IMR-90 (cell line): ENCODE measurements around the gene IFTAP. TPM values are rescaled to one million over a fixed set of nuclear protein-coding genes. Genes with fewer than 3 reads are reported as not detected.

Experiments
- ATAC-seq: fragments of 200-7000 bp; cut with Tn5 transposase; 2 replicates; pipeline ENCODE4 v1.9.1; 2020; ENCODE audit warnings: low read depth, mild to moderate bottlenecking, moderate library complexity
- BruUV-seq: library from RNA; stranded (reverse); fragments of 400-500 nt; replicated peaks from 2 replicates; lab custom pipeline; 2021; lab: Mats Ljungman, UMichigan
- CTCF ChIA-PET: fragments of 300-600 bp; formaldehyde crosslinking; extraction: SDS; loops from one replicate; lab custom pipeline; 2021; ENCODE audit warnings: antibody characterized with exemption; lab: Yijun Ruan, JAX
- POLR2A ChIA-PET: fragments of 300-600 bp; sonication (Branson Sonifier 250); formaldehyde crosslinking; loops from one replicate; lab custom pipeline; 2022; ENCODE audit warnings: antibody characterized with exemption; ENCODE audit not compliant: unreplicated experiment; lab: Charles Lee
- DNase-seq: peaks from one replicate; pipeline ENCODE4 v3.0.0; 2013
- H2AFZ ChIP-seq: replicated peaks from 2 replicates; pipeline ENCODE3; 2013; ENCODE audit warnings: low read length, mild to moderate bottlenecking; ENCODE audit not compliant: poor library complexity
- H2AK5ac ChIP-seq: 2 replicates; pipeline ENCODE4 v1.6.1; 2013; ENCODE audit warnings: low read depth, low read length, inconsistent platforms
- H2AK9ac ChIP-seq: replicated peaks from 2 replicates; pipeline ENCODE3; 2013; ENCODE audit warnings: mild to moderate bottlenecking, low read depth, low read length, moderate library complexity; ENCODE audit not compliant: poor library complexity
- H2BK120ac ChIP-seq: 2 replicates; pipeline ENCODE4 v1.6.1; 2013; ENCODE audit warnings: low read depth, low read length, inconsistent platforms
- H2BK15ac ChIP-seq: 3 replicates; pipeline ENCODE4 v1.6.1; 2013; ENCODE audit warnings: low read depth, low read length, inconsistent platforms
- H2BK20ac ChIP-seq: 2 replicates; pipeline ENCODE4 v1.6.1; 2013; ENCODE audit warnings: low read depth, mild to moderate bottlenecking, inconsistent platforms, low read length, moderate library complexity
- H2BK5ac ChIP-seq: 2 replicates; pipeline ENCODE4 v1.6.1; 2013; ENCODE audit warnings: mild to moderate bottlenecking, low read depth, low read length, inconsistent platforms; ENCODE audit not compliant: poor library complexity, severe bottlenecking
- H3K14ac ChIP-seq: replicated peaks from 2 replicates; pipeline ENCODE4 v1.6.1; 2013; ENCODE audit warnings: low read depth, low read length, inconsistent platforms
- H3K18ac ChIP-seq: 2 replicates; pipeline ENCODE4 v1.6.1; 2013; ENCODE audit warnings: low read depth, low read length, control low read depth
- H3K23ac ChIP-seq: 2 replicates; pipeline ENCODE4 v1.6.1; 2013; ENCODE audit warnings: low read depth, low read length, inconsistent platforms
- H3K27ac ChIP-seq: 2 replicates; pipeline ENCODE4 v1.5.1; 2013; ENCODE audit warnings: mild to moderate bottlenecking, control low read depth, low read length; ENCODE audit not compliant: insufficient read depth
- H3K27me3 ChIP-seq: 2 replicates; pipeline ENCODE4 v1.6.1; 2013; ENCODE audit warnings: low read length; ENCODE audit not compliant: control insufficient read depth, insufficient read depth
- H3K36me3 ChIP-seq: 2 replicates; pipeline ENCODE4 v1.6.1; 2013; ENCODE audit warnings: low read length, mixed read lengths; ENCODE audit not compliant: control insufficient read depth, insufficient read depth
- H3K4ac ChIP-seq: 2 replicates; pipeline ENCODE4 v1.6.1; 2013; ENCODE audit warnings: low read depth, low read length, inconsistent platforms
- H3K4me1 ChIP-seq: 2 replicates; pipeline ENCODE4 v1.6.1; 2013; ENCODE audit warnings: low read length, mixed read lengths; ENCODE audit not compliant: control insufficient read depth, insufficient read depth
- H3K4me2 ChIP-seq: 2 replicates; pipeline ENCODE4 v1.6.1; 2013; ENCODE audit warnings: low read depth, mild to moderate bottlenecking, control low read depth, low read length, moderate library complexity
- H3K4me3 ChIP-seq: 2 replicates; pipeline ENCODE4 v1.5.1; 2013; ENCODE audit warnings: low read depth, mild to moderate bottlenecking, control low read depth, low read length, moderate library complexity; ENCODE audit not compliant: insufficient read depth
- H3K56ac ChIP-seq: 2 replicates; pipeline ENCODE4 v1.6.1; 2013; ENCODE audit warnings: low read length, inconsistent platforms; ENCODE audit not compliant: insufficient read depth; ENCODE audit errors: extremely low read depth
- H3K79me1 ChIP-seq, 2 experiments: 2 replicates each; pipeline ENCODE4 v1.6.1; 2013; ENCODE audit warnings: low read length in 2 of 2, inconsistent platforms in 1 of 2, low read depth in 1 of 2
- H3K9ac ChIP-seq: 2 replicates; pipeline ENCODE4 v1.6.1; 2013; ENCODE audit warnings: low read depth, low read length, control low read depth
- H3K9me1 ChIP-seq: 2 replicates; pipeline ENCODE4 v1.6.1; 2013; ENCODE audit warnings: low read length, inconsistent platforms; ENCODE audit not compliant: insufficient read depth
- H3K9me3 ChIP-seq: 2 replicates; pipeline ENCODE4 v1.6.1; 2013; ENCODE audit warnings: low read length; ENCODE audit not compliant: control insufficient read depth, insufficient read depth
- H4K20me1 ChIP-seq: 2 replicates; pipeline ENCODE4 v1.6.1; 2013; ENCODE audit warnings: low read length, inconsistent platforms; ENCODE audit not compliant: insufficient read depth
- H4K5ac ChIP-seq: 2 replicates; pipeline ENCODE4 v1.6.1; 2013; ENCODE audit warnings: mild to moderate bottlenecking, low read depth, low read length, control low read depth
- H4K8ac ChIP-seq, 2 experiments: 2 replicates each; pipeline ENCODE4 v1.6.1; 2013; ENCODE audit warnings: low read depth in 2 of 2, low read length in 2 of 2, control low read depth in 1 of 2, inconsistent platforms in 1 of 2
- H4K91ac ChIP-seq: 2 replicates; pipeline ENCODE4 v1.6.1; 2013; ENCODE audit warnings: low read depth, low read length, inconsistent platforms; ENCODE audit not compliant: insufficient read depth
- CHD1 ChIP-seq: IDR thresholded peaks from 2 replicates; pipeline ENCODE4 v1.6.1; 2012; ENCODE audit warnings: low read depth, low read length, improper control_type of control experiment
- FOS ChIP-seq: fragments of 150-350 bp; IDR thresholded peaks from 2 replicates; pipeline ENCODE4 v1.6.1; 2016; ENCODE audit warnings: low read depth, low read length
- MAFK ChIP-seq: IDR thresholded peaks from 2 replicates; pipeline ENCODE4 v1.6.1; 2012; ENCODE audit warnings: low read depth, low read length, improper control_type of control experiment
- MXI1 ChIP-seq: IDR thresholded peaks from 2 replicates; pipeline ENCODE4 v1.6.1; 2012; ENCODE audit warnings: low read depth, mild to moderate bottlenecking, low read length, moderate library complexity, borderline replicate concordance
- RFX5 ChIP-seq: IDR thresholded peaks from 2 replicates; pipeline ENCODE4 v1.8.0; 2012; ENCODE audit warnings: low read depth, mild to moderate bottlenecking, low read length, moderate library complexity
- USF2 ChIP-seq: fragments of 150-350 bp; IDR thresholded peaks from 2 replicates; pipeline ENCODE4 v1.6.1; 2017; ENCODE audit warnings: mild to moderate bottlenecking, antibody characterized with exemption, low read length, low read depth
- dilution Hi-C: fragments of 300-500 bp; cut with HindIII; formaldehyde crosslinking; loops from one replicate; pipeline ENCODE4 v1.14.3; 2018; ENCODE audit warnings: low sequenced_read_pairs; ENCODE audit not compliant: unreplicated experiment
- in situ Hi-C: fragments of 300-500 bp; cut with MboI; formaldehyde crosslinking; loops from 3 replicates; pipeline ENCODE4 v1.14.3; 2019; ENCODE audit warnings: low sequenced_read_pairs, inconsistent platforms, mixed read lengths
- intact Hi-C: fragments of 100-400 bp; cut with micrococcal nuclease; formaldehyde crosslinking; loops from 2 replicates; pipeline ENCODE4 v1.10.0; 2022
- polyA plus RNA-seq, 3 experiments: library from polyadenylated mRNA; depleted of rRNA; stranded (reverse); fragments of >200 nt; gene quantifications; 2 replicates each; pipeline ENCODE4 v1.2.3, GENCODE V29; 2012; ENCODE audit warnings: low replicate concordance in 1 of 3
- total RNA-seq: library from RNA; depleted of rRNA; stranded (reverse); fragments of >200 nt; gene quantifications from 2 replicates; pipeline ENCODE4 v1.2.3, GENCODE V29; 2012

IFTAP gene
- total and polyA plus RNA-seq, 2 of the 4 experiments (the other 2 are of a cell fraction), result 15.8 to 28.5 TPM

- ATAC-seq (no peak), DNase-seq (no peak)
- TF ChIP-seq FOS (no peak), MAFK (no peak), USF2 (no peak), RFX5 (no peak), CHD1 (no peak), MXI1 (no peak)
- H3K14ac ChIP-seq, result no peak overlapping the region
- no peak overlapping the region for H2BK5ac ChIP-seq
- H2BK120ac ChIP-seq, result no peak overlapping the region
- H3K4me3 ChIP-seq, result no peak overlapping the region
- no peak overlapping the region for H4K91ac ChIP-seq
- H4K5ac ChIP-seq, result no peak overlapping the region
- H3K27ac ChIP-seq, result no peak overlapping the region
- H3K23ac ChIP-seq, result no peak overlapping the region
- no peak overlapping the region for H3K4ac ChIP-seq
- dilution Hi-C loops, result no loop called here
- H2AK9ac ChIP-seq, result no peak overlapping the region
- ChIA-PET CTCF (no interaction called here), POLR2A (no interaction called here)
- H3K56ac ChIP-seq, result no peak overlapping the region
- BruUV-seq, result no TSS peak
- H2BK20ac ChIP-seq, result no peak overlapping the region
- H3K9me3 ChIP-seq, result no peaks in the 10 kb centered on the region
- no peak overlapping the region for H4K8ac ChIP-seq
- no peaks in the 10 kb centered on the region for H3K9me1 ChIP-seq
- no peak overlapping the region for H3K4me2 ChIP-seq
- H2AFZ ChIP-seq, result no peak overlapping the region
- no peaks in the 10 kb centered on the region for H4K20me1 ChIP-seq
- no peak overlapping the region for H3K9ac ChIP-seq
- H3K4me1 ChIP-seq, result no peaks in the 10 kb centered on the region
- no peaks in the 10 kb centered on the region for H3K36me3 ChIP-seq
- no peak overlapping the region for H3K18ac ChIP-seq
- intact Hi-C loops, result no loop called here
- no peaks in the 10 kb centered on the region for H3K79me1 ChIP-seq
- no peak overlapping the region for H2AK5ac ChIP-seq
- H2BK15ac ChIP-seq, result no peak overlapping the region
- in situ Hi-C loops, result no loop called here
- H3K27me3 ChIP-seq, result peaks cover 2% of the 10 kb centered on the region; the same call in 1 of the 2 replicates
These were observed 36.3 kb upstream of the IFTAP start for GRCh38 chr11:36557991-36558390.
